Gastroesophageal sphincter (tissue), 4 donors: ENCODE data around the gene OFD1. TPM values are rescaled to one million over a fixed set of nuclear protein-coding genes. Genes with fewer than 3 reads are reported as not detected.

Experiments used
- ATAC-seq: fragments of 150-250 bp; one replicate; pipeline ENCODE4 v1.9.1; 2016; ENCODE audit warnings: mild to moderate bottlenecking, moderate library complexity
- H3K27ac ChIP-seq, 4 donors: fragments of 200-600 bp; sonication (generic) in 3 of 4; 1 replicate in 3 of 4; 2 replicates in 1 of 4; pipeline ENCODE4 v1.5.1; 2016 to 2019
- H3K27me3 ChIP-seq: fragments of 200-600 bp; sonication (generic); one replicate; pipeline ENCODE4 v1.5.1; 2019
- H3K36me3 ChIP-seq, 2 donors: fragments of 200-600 bp; sonication (generic); one replicate each; pipeline ENCODE4 v1.5.1; 2019; ENCODE audit warnings: control low read depth in 1 of 2
- H3K4me1 ChIP-seq, 3 donors: fragments of 200-600 bp; sonication (generic); 1 replicate in 2 of 3; 2 replicates in 1 of 3; pipeline ENCODE4 v1.5.1; 2016 to 2019; ENCODE audit warnings: control low read depth in 2 of 3
- H3K4me3 ChIP-seq, 2 donors: fragments of 200-600 bp; sonication (generic); one replicate each; pipeline ENCODE4 v1.5.1; 2019; ENCODE audit warnings: mild to moderate bottlenecking in 1 of 2, moderate library complexity in 1 of 2
- H3K9me3 ChIP-seq, 3 donors: fragments of 200-600 bp; sonication (generic); one replicate each; pipeline ENCODE4 v1.5.1; 2017 to 2019; ENCODE audit warnings: control low read depth in 2 of 3
- EP300 ChIP-seq: sonication (generic); formaldehyde crosslinking; IDR thresholded peaks from one replicate; pipeline ENCODE4 v1.6.1; 2017; ENCODE audit warnings: antibody characterized with exemption, mild to moderate bottlenecking
- POLR2A ChIP-seq, 2 donors: fragments of 450-650 bp; IDR thresholded peaks; one replicate each; pipeline ENCODE4 v1.6.1; 2017; ENCODE audit warnings: antibody characterized with exemption in 2 of 2, mild to moderate bottlenecking in 2 of 2, moderate library complexity in 1 of 2
- POLR2AphosphoS5 ChIP-seq: sonication (generic); formaldehyde crosslinking; IDR thresholded peaks from one replicate; pipeline ENCODE4 v1.6.1; 2017; ENCODE audit warnings: antibody characterized with exemption
- WGBS, 2 donors: methylation state at CpG; one replicate each; pipeline ENCODE4 v1.1.5; 2018; ENCODE audit warnings: low coverage in 1 of 2; 5-methylcytosine and 5-hydroxymethylcytosine counted together
- total RNA-seq, 4 donors: library from RNA; depleted of rRNA; stranded (reverse); fragments of >200 nt; gene quantifications; one replicate each; pipeline ENCODE4 v1.1.0, GENCODE V29; 2016
- TF ChIP-seq, protein P1 (sequence below), 4 experiments: fragments of 200-600 bp in 2 of 4; fragments of 450-650 bp in 2 of 4; sonication (generic) in 1 of 4; IDR thresholded peaks; one replicate each; pipeline ENCODE4 v1.5.1; 2017 to 2019; ENCODE audit warnings: antibody characterized with exemption in 4 of 4, mild to moderate bottlenecking in 2 of 4, moderate library complexity in 2 of 4

Gene OFD1
- total RNA-seq, 4 donors from 2014 or later = 15.2 to 26.6 (median 22.5) TPM

DNA sequence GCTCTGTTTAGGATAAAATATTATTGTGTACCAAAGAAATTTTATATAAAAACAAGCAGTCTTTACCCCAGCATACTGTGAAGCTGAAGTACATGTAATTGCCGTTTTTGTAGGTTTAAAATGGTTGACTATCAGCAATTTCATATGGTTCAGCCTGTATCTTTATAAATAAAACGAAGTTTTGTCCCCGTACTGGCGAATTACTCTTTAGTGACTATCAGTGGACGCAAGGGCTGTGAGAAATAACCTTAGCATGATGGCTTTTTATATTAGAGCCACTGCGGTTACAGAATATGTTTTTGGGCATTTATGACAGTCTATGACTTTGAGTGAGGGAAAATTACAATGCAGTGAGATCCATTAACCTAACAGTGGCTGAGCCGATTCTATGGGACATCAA is 81.1 kb downstream of the OFD1 start:
- H3K36me3 ChIP-seq = no peaks in the 10 kb centered on the region
- H3K27me3 ChIP-seq = no peaks in the 10 kb centered on the region
- no peak overlapping the region for H3K27ac ChIP-seq
- H3K4me3 ChIP-seq = no peak overlapping the region
- ATAC-seq = no peak
- WGBS, 2 donors = 75 to 77% methylated on average over 7 of the region's 7 CpGs
- TF ChIP-seq, protein P1, sequence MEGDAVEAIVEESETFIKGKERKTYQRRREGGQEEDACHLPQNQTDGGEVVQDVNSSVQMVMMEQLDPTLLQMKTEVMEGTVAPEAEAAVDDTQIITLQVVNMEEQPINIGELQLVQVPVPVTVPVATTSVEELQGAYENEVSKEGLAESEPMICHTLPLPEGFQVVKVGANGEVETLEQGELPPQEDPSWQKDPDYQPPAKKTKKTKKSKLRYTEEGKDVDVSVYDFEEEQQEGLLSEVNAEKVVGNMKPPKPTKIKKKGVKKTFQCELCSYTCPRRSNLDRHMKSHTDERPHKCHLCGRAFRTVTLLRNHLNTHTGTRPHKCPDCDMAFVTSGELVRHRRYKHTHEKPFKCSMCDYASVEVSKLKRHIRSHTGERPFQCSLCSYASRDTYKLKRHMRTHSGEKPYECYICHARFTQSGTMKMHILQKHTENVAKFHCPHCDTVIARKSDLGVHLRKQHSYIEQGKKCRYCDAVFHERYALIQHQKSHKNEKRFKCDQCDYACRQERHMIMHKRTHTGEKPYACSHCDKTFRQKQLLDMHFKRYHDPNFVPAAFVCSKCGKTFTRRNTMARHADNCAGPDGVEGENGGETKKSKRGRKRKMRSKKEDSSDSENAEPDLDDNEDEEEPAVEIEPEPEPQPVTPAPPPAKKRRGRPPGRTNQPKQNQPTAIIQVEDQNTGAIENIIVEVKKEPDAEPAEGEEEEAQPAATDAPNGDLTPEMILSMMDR (IDR thresholded peaks at IDR 0.05) = no peak
- no peaks in the 10 kb centered on the region for H3K9me3 ChIP-seq
- no peaks in the 10 kb centered on the region for H3K4me1 ChIP-seq

DNA sequence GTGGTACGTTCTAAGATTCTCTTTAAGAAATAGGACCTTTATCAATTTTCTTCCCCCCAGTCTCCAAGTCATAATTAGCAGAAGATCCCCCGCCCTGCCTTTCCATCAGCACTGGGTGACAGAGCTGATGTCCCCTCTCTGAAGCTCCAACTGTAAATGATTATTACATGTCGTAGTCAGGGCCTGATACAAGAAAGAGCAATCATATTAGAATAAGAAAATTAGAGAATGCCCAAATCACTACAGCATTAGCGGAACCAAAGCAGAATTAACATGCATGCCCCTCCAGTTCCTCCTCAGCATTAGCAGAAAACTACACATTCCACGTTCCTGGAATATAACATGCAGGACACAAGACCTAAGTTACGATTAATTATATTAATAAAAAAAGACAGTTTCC is 81.6 kb downstream of the OFD1 start:
- no peak for ATAC-seq
- no peak overlapping the region for H3K27ac ChIP-seq
- no peak for TF ChIP-seq EP300
- TF ChIP-seq, protein P1 (IDR thresholded peaks at IDR 0.05) = no peak
- TF ChIP-seq POLR2AphosphoS5 = no peak
- no peak for TF ChIP-seq POLR2A (IDR thresholded peaks at IDR 0.05)
- no peaks in the 10 kb centered on the region for H3K4me1 ChIP-seq
- no peaks in the 10 kb centered on the region for H3K27me3 ChIP-seq
- 74 to 82% methylated on average over 3 to 6 of the region's 6 CpGs for WGBS, 2 donors
- no peaks in the 10 kb centered on the region for H3K9me3 ChIP-seq
- H3K36me3 ChIP-seq = no peaks in the 10 kb centered on the region
- H3K4me3 ChIP-seq = peak overlapping the region in 1 of 2 donors; percentile 8

DNA sequence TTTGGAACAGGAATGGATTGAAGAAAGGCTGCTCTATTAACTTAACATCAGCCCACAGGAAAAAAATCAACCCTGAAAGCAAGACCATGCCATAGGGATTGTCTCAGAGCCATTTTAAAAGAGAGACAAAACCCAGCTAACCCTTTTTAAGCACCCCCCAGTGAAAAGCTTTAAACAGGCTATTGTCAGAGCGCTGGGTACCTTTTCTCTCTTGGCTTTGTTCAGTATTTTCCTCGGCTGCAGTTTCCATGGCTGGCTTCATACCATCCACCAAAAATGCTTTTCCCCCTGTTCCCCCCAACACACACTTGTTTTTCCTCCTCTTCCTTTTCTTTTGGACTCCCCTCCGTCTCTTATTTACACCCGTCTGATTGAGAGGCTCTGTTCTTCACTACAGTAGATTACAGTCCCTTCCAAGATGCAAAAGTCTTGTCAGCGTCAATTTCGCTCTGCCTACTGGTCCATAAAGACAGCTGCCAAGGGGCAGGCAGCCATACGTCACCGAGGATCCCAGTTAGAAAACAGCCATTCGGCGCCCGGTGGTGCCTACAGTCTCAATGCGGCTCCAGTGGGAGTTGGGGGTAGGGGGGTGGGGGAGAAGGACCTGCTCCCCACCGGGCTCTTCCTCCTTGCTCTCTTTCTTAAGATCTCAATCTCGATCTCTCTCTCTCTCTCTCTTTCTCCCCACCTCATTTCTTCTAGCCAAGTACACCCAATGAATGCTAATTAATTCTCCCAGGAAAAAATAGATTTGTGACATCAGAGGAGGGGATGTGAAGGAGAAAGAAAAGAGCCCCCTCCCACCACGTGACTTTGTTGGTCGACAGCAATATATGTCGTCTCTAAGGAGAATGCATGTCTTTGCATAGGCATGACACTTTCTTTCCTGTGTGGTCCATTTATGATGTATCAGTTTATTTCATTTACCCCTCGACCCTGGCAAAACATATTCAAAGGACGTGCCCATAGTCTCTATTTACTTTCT is 82.4 kb downstream of the OFD1 start, which contains the start of gene GPM6B:
GPM6B (minus strand) TSS at position 451 of the 985 bp plus-strand sequence; CDS start at position 262, 189 bp downstream.
- no peaks in the 10 kb centered on the region for H3K9me3 ChIP-seq
- peak within 1 kb of the TSS in 1 of 2 donors; percentile 8 for H3K4me3 ChIP-seq

More for the DNA sequence above, 82.4 kb downstream of the OFD1 start, which contains the start of gene GPM6B:
- Histone ChIP-seq H3K4me1 (no peaks in the 10 kb centered on the region), H3K27ac (no peak within 1 kb of the TSS), H3K27me3 (no peaks in the 10 kb centered on the region), H3K36me3 (no peaks in the 10 kb centered on the region)
- TF ChIP-seq EP300 = no peak
- TF ChIP-seq, protein P1 (IDR thresholded peaks at IDR 0.05) = no peak
- no peak for TF ChIP-seq POLR2AphosphoS5
- no peak for TF ChIP-seq POLR2A (IDR thresholded peaks at IDR 0.05)
- no peak for ATAC-seq
- 29 to 43% methylated on average over 12 of the region's 19 CpGs for WGBS, 2 donors

Other genes with a start within 250 kb of the OFD1 start
- under 1 TPM in 1 of 4 donors, not detected in 3; 0.22 TPM for gene EGFL6, start 165.1 kb upstream of the OFD1 start, total RNA-seq
- 1 to 10 TPM; 2.7 to 5.3 (median 4.0) TPM for gene TCEANC, start 81.6 kb upstream of the OFD1 start, total RNA-seq
- gene RAB9A, start 45.6 kb upstream of the OFD1 start, total RNA-seq = 10 to 100 TPM; 29.6 to 50.7 (median 38.3) TPM
- gene TRAPPC2, start 128 bp upstream of the OFD1 start, total RNA-seq = 10 to 100 TPM; 14.3 to 17.3 (median 16.0) TPM
- 10 to 100 TPM; 44.0 to 82.4 (median 56.1) TPM for gene GPM6B, start 82.3 kb downstream of the OFD1 start, total RNA-seq